Adrenal gland (tissue), 5 donors: ENCODE measurements around the gene FAM98B.

Experiments
- CTCF ChIP-seq, 6 experiments: fragments of 450-650 bp in 4 of 6; fragments of 200-600 bp in 2 of 6; sonication (generic) in 1 of 6; IDR thresholded peaks; 1 replicate in 5 of 6; 2 replicates in 1 of 6; pipeline versions ENCODE4 v1.5.1 to v1.8.0; 2016 to 2021; ENCODE audit warnings: antibody characterized with exemption in 6 of 6, mild to moderate bottlenecking in 2 of 6, moderate library complexity in 1 of 6
- POLR2A ChIP-seq, 2 donors: fragments of 450-650 bp; IDR thresholded peaks; one replicate each; pipeline ENCODE4 v1.6.1; 2017; ENCODE audit warnings: antibody characterized with exemption in 2 of 2, mild to moderate bottlenecking in 2 of 2, moderate library complexity in 1 of 2
- donor health status: DM: no; HTN: no; CAD: no.

GRCh38 chr15:38476120-38476519, 22.2 kb downstream of the FAM98B start:
- no peak for TF ChIP-seq CTCF (IDR thresholded peaks at IDR 0.05)
- no peak for TF ChIP-seq POLR2A (IDR thresholded peaks at IDR 0.05)
